ENCODE data around the gene FHDC1.

The FHDC1 gene

GRCh38 chr4:153005899-153006381 is 69.8 kb downstream of the FHDC1 start:
- DNase-seq (ENCODE audit: low spot score), result no peak

- no peak for DNase-seq (ENCODE audit: low spot score)
Observed at GRCh38 chr4:153008578-153009199, 72.6 kb downstream of the FHDC1 start.

GRCh38 chr4:153010146-153010545 is 74.0 kb downstream of the FHDC1 start:
- DNase-seq (ENCODE audit: low spot score), result no peak

- no peak for DNase-seq (ENCODE audit: low spot score)
Observed at GRCh38 chr4:153013202-153013977, 77.3 kb downstream of the FHDC1 start.

GRCh38 chr4:153014460-153014859 is 78.3 kb downstream of the FHDC1 start:
- peak; percentile 23 for DNase-seq (ENCODE audit: low spot score)

- no peak for DNase-seq (ENCODE audit: low spot score)
Observed at GRCh38 chr4:153016592-153016991, 80.5 kb downstream of the FHDC1 start.

- DNase-seq (ENCODE audit: low spot score), result no peak
Observed at GRCh38 chr4:153018031-153018430, 81.9 kb downstream of the FHDC1 start.

- DNase-seq (ENCODE audit: low spot score), result no peak
Observed at GRCh38 chr4:153018684-153019083, 82.6 kb downstream of the FHDC1 start.

GRCh38 chr4:153019906-153020305 is 83.8 kb downstream of the FHDC1 start:
- DNase-seq (ENCODE audit: low spot score), result no peak

- no peak for DNase-seq (ENCODE audit: low spot score)
Observed at GRCh38 chr4:153020457-153020856, 84.3 kb downstream of the FHDC1 start.

GRCh38 chr4:153021276-153021675 is 85.2 kb downstream of the FHDC1 start:
- no peak for DNase-seq (ENCODE audit: low spot score)

GRCh38 chr4:153022241-153022715 is 86.2 kb downstream of the FHDC1 start:
- DNase-seq (ENCODE audit: low spot score), result no peak

- DNase-seq (ENCODE audit: low spot score), result no peak
Observed at GRCh38 chr4:153023139-153023538, 87.0 kb downstream of the FHDC1 start.

- DNase-seq (ENCODE audit: low spot score), result no peak
Observed at GRCh38 chr4:153023692-153024394, 87.7 kb downstream of the FHDC1 start.

GRCh38 chr4:153024466-153024865 is 88.3 kb downstream of the FHDC1 start:
- no peak for DNase-seq (ENCODE audit: low spot score)

- DNase-seq (ENCODE audit: low spot score), result no peak
Observed at GRCh38 chr4:153025406-153025805, 89.3 kb downstream of the FHDC1 start.

- no peak for DNase-seq (ENCODE audit: low spot score)
Observed at GRCh38 chr4:153026591-153027346, 90.6 kb downstream of the FHDC1 start.

GRCh38 chr4:153027866-153028265 is 91.7 kb downstream of the FHDC1 start:
- no peak for DNase-seq (ENCODE audit: low spot score)

GRCh38 chr4:153028535-153028934 is 92.4 kb downstream of the FHDC1 start:
- DNase-seq (ENCODE audit: low spot score), result no peak

Measured in AG08396 (cell line).